Subcutaneous abdominal adipose tissue (tissue), 5 donors: Measurements from ENCODE around the gene ASTN2.

ENCODE experiments used
- H3K27ac ChIP-seq: one replicate; pipeline ENCODE4 v1.7.0; 2013; ENCODE audit warnings: low read depth, mild to moderate bottlenecking, inconsistent platforms, low read length, moderate library complexity
- H3K27me3 ChIP-seq, 5 donors: one replicate each; pipeline ENCODE4 v1.7.0; 2013; ENCODE audit warnings: low read length in 5 of 5, inconsistent platforms in 1 of 5; ENCODE audit not compliant: control insufficient read depth in 5 of 5, insufficient read depth in 4 of 5
- H3K36me3 ChIP-seq, 5 donors: one replicate each; pipeline ENCODE4 v1.7.0; 2013; ENCODE audit warnings: low read length in 5 of 5; ENCODE audit not compliant: control insufficient read depth in 5 of 5, insufficient read depth in 5 of 5
- H3K4me1 ChIP-seq, 5 donors: one replicate each; pipeline ENCODE4 v1.7.0; 2013; ENCODE audit warnings: low read length in 5 of 5, mild to moderate bottlenecking in 3 of 5, moderate library complexity in 1 of 5; ENCODE audit not compliant: control insufficient read depth in 5 of 5, insufficient read depth in 5 of 5
- H3K4me3 ChIP-seq, 5 donors: one replicate each; pipeline ENCODE4 v1.7.0; 2013; ENCODE audit warnings: low read length in 5 of 5, low read depth in 1 of 5
- H3K9ac ChIP-seq, 5 donors: one replicate each; pipeline ENCODE4 v1.7.0; 2013; ENCODE audit warnings: low read length in 5 of 5, mild to moderate bottlenecking in 4 of 5, moderate library complexity in 3 of 5
- H3K9me3 ChIP-seq, 5 donors: one replicate each; pipeline ENCODE4 v1.7.0; 2013; ENCODE audit warnings: low read length in 5 of 5; ENCODE audit not compliant: control insufficient read depth in 5 of 5
- donor health status: healthy.
- donor health status: healthy.
- donor health status: healthy.
- donor health status: healthy.
- donor health status: healthy.

Gene ASTN2

GRCh38 chr9:117315236-117315635 lies 99.6 kb downstream of the ASTN2 start:
- Histone ChIP-seq H3K27ac (no peak overlapping the region), H3K36me3 (no peaks in the 10 kb centered on the region), H3K27me3 (no peaks in the 10 kb centered on the region), H3K4me1 (no peaks in the 10 kb centered on the region), H3K9me3 (no peaks in the 10 kb centered on the region), H3K4me3 (no peak overlapping the region), H3K9ac (no peak overlapping the region)

GRCh38 chr9:117313989-117314388 lies 100.9 kb downstream of the ASTN2 start:
- no peak overlapping the region for H3K4me3 ChIP-seq
- no peaks in the 10 kb centered on the region for H3K27me3 ChIP-seq
- H3K4me1 ChIP-seq: no peaks in the 10 kb centered on the region
- no peaks in the 10 kb centered on the region for H3K9me3 ChIP-seq
- H3K36me3 ChIP-seq: no peaks in the 10 kb centered on the region
- H3K27ac ChIP-seq: no peak overlapping the region
- no peak overlapping the region for H3K9ac ChIP-seq

GRCh38 chr9:117307701-117308100 lies 107.2 kb downstream of the ASTN2 start:
- H3K27ac ChIP-seq: no peak overlapping the region
- no peaks in the 10 kb centered on the region for H3K9me3 ChIP-seq
- H3K27me3 ChIP-seq: peaks cover 0 to 7% (median 0%) of the 10 kb centered on the region in 5 donors
- no peaks in the 10 kb centered on the region for H3K36me3 ChIP-seq
- no peak overlapping the region for H3K9ac ChIP-seq
- H3K4me1 ChIP-seq: no peaks in the 10 kb centered on the region
- no peak overlapping the region for H3K4me3 ChIP-seq

GRCh38 chr9:117306032-117306431 lies 108.8 kb downstream of the ASTN2 start:
- Histone ChIP-seq H3K4me3 (no peak overlapping the region), H3K9me3 (no peaks in the 10 kb centered on the region), H3K4me1 (no peaks in the 10 kb centered on the region), H3K27ac (no peak overlapping the region), H3K27me3 (peaks cover 0 to 7% (median 0%) of the 10 kb centered on the region in 5 donors), H3K9ac (no peak overlapping the region), H3K36me3 (no peaks in the 10 kb centered on the region)

- Histone ChIP-seq H3K4me3 (no peak overlapping the region), H3K4me1 (no peaks in the 10 kb centered on the region), H3K36me3 (no peaks in the 10 kb centered on the region), H3K27ac (no peak overlapping the region), H3K9me3 (no peaks in the 10 kb centered on the region), H3K9ac (no peak overlapping the region), H3K27me3 (peaks cover 0 to 7% (median 0%) of the 10 kb centered on the region in 5 donors)
Measured at GRCh38 chr9:117305454-117305853, 109.4 kb downstream of the ASTN2 start.

- H3K27me3 ChIP-seq: peaks cover 0 to 7% (median 0%) of the 10 kb centered on the region in 5 donors
Measured at GRCh38 chr9:117304549-117304948, 110.3 kb downstream of the ASTN2 start.

GRCh38 chr9:117303643-117304230 lies 111.1 kb downstream of the ASTN2 start:
- Histone ChIP-seq H3K9me3 (no peaks in the 10 kb centered on the region), H3K4me3 (no peak overlapping the region), H3K27ac (no peak overlapping the region), H3K4me1 (no peaks in the 10 kb centered on the region), H3K27me3 (peaks cover 0 to 7% (median 0%) of the 10 kb centered on the region in 5 donors), H3K36me3 (no peaks in the 10 kb centered on the region), H3K9ac (no peak overlapping the region)

More at GRCh38 chr9:117304549-117304948, 110.3 kb downstream of the ASTN2 start:
- Histone ChIP-seq H3K4me3 (no peak overlapping the region), H3K4me1 (no peaks in the 10 kb centered on the region), H3K27ac (no peak overlapping the region), H3K9me3 (no peaks in the 10 kb centered on the region), H3K9ac (no peak overlapping the region), H3K36me3 (no peaks in the 10 kb centered on the region)

GRCh38 chr9:117302487-117302886 lies 112.4 kb downstream of the ASTN2 start:
- H3K27ac ChIP-seq: no peak overlapping the region
- H3K36me3 ChIP-seq: no peaks in the 10 kb centered on the region
- peaks cover 0 to 7% (median 0%) of the 10 kb centered on the region in 5 donors for H3K27me3 ChIP-seq
- no peak overlapping the region for H3K4me3 ChIP-seq
- H3K9me3 ChIP-seq: no peaks in the 10 kb centered on the region
- H3K9ac ChIP-seq: no peak overlapping the region
- H3K4me1 ChIP-seq: no peaks in the 10 kb centered on the region

GRCh38 chr9:117300371-117301110 lies 114.3 kb downstream of the ASTN2 start:
- H3K4me1 ChIP-seq: no peaks in the 10 kb centered on the region
- H3K4me3 ChIP-seq: no peak overlapping the region
- no peak overlapping the region for H3K9ac ChIP-seq
- H3K27ac ChIP-seq: no peak overlapping the region
- H3K36me3 ChIP-seq: no peaks in the 10 kb centered on the region
- peaks cover 0 to 7% (median 0%) of the 10 kb centered on the region in 5 donors for H3K27me3 ChIP-seq
- no peaks in the 10 kb centered on the region for H3K9me3 ChIP-seq

GRCh38 chr9:117296453-117296852 lies 118.4 kb downstream of the ASTN2 start:
- Histone ChIP-seq H3K4me1 (no peaks in the 10 kb centered on the region), H3K4me3 (no peak overlapping the region), H3K9ac (no peak overlapping the region), H3K9me3 (no peaks in the 10 kb centered on the region), H3K27ac (no peak overlapping the region), H3K36me3 (no peaks in the 10 kb centered on the region), H3K27me3 (no peaks in the 10 kb centered on the region)
